Transverse colon (tissue), 4 donors: ENCODE measurements around the gene MARS1. TPM values are rescaled to one million over a fixed set of nuclear protein-coding genes. Genes with fewer than 3 reads are reported as not detected.

Experiments
- DNase-seq: peaks from one replicate; pipeline ENCODE4 v3.0.0-alpha.2; 2019
- H3K27ac ChIP-seq, 4 donors: fragments of 200-600 bp; sonication (generic); 2 replicates each; pipeline ENCODE4 v1.5.1; 2016 to 2018; ENCODE audit warnings: inconsistent platforms in 4 of 4
- H3K27me3 ChIP-seq: fragments of 200-600 bp; sonication (generic); 2 replicates; pipeline ENCODE4 v1.5.1; 2017; ENCODE audit warnings: inconsistent platforms
- H3K36me3 ChIP-seq, 4 donors: fragments of 200-600 bp; sonication (generic); 2 replicates each; pipeline ENCODE4 v1.5.1; 2017 to 2019; ENCODE audit warnings: inconsistent platforms in 4 of 4
- H3K4me1 ChIP-seq, 4 donors: fragments of 200-600 bp; sonication (generic); 2 replicates each; pipeline ENCODE4 v1.5.1; 2017 to 2020; ENCODE audit warnings: inconsistent platforms in 4 of 4
- H3K4me3 ChIP-seq, 4 donors: fragments of 200-600 bp; sonication (generic); 1 replicate in 1 of 4; 2 replicates in 3 of 4; pipeline versions ENCODE4 v1.5.1 to v1.6.1; 2017 to 2019; ENCODE audit warnings: inconsistent platforms in 4 of 4
- H3K9me3 ChIP-seq, 2 donors: fragments of 200-600 bp; sonication (generic); 2 replicates each; pipeline ENCODE4 v1.5.1; 2017 to 2019; ENCODE audit warnings: inconsistent platforms in 2 of 2
- EP300 ChIP-seq: sonication (generic); formaldehyde crosslinking; IDR thresholded peaks from one replicate; pipeline ENCODE4 v1.6.1; 2017; ENCODE audit warnings: antibody characterized with exemption, low read depth
- POLR2A ChIP-seq: fragments of 450-650 bp; IDR thresholded peaks from one replicate; pipeline ENCODE4 v1.6.1; 2016; ENCODE audit warnings: antibody characterized with exemption, mild to moderate bottlenecking, moderate library complexity
- POLR2AphosphoS5 ChIP-seq, 3 donors: sonication (generic); formaldehyde crosslinking; IDR thresholded peaks; one replicate each; pipeline ENCODE4 v1.6.1; 2016; ENCODE audit warnings: antibody characterized with exemption in 3 of 3
- WGBS, 2 donors: methylation state at CpG; one replicate each; pipeline ENCODE4 v1.1.5; 2018; ENCODE audit warnings: low coverage in 1 of 2; 5-methylcytosine and 5-hydroxymethylcytosine counted together
- in situ Hi-C, 4 donors: fragments of 200-750 bp; cut with MboI; loops; one replicate each; pipeline versions ENCODE4 v1.15.0 to v1.15.1; 2017; ENCODE audit warnings: low sequenced_read_pairs in 3 of 4, low pct_ligation_motif_present in 1 of 4, low pct_unique_long_range_greater_than_20kb in 1 of 4
- intact Hi-C: fragments of 100-400 bp; cut with DNase I; formaldehyde crosslinking; loops from one replicate; pipeline ENCODE4 v1.15.1; 2023; ENCODE audit warnings: low total_unique reads
- total RNA-seq, 4 donors: library from RNA; depleted of rRNA; stranded (reverse); fragments of >200 nt; gene quantifications; one replicate each; pipeline ENCODE4 v1.1.0, GENCODE V29; 2016
- TF ChIP-seq, protein P1 (sequence below), 5 experiments: fragments of 200-600 bp in 3 of 5; fragments of 450-650 bp in 2 of 5; sonication (generic) in 3 of 5; IDR thresholded peaks; 1 replicate in 2 of 5; 2 replicates in 3 of 5; pipeline ENCODE4 v1.5.1; 2016 to 2017; ENCODE audit warnings: antibody characterized with exemption in 5 of 5, inconsistent platforms in 3 of 5, mild to moderate bottlenecking in 2 of 5, moderate library complexity in 1 of 5

Gene MARS1
- total RNA-seq, 4 donors from 2014 or later = 39.0 to 184 (median 103) TPM

DNA sequence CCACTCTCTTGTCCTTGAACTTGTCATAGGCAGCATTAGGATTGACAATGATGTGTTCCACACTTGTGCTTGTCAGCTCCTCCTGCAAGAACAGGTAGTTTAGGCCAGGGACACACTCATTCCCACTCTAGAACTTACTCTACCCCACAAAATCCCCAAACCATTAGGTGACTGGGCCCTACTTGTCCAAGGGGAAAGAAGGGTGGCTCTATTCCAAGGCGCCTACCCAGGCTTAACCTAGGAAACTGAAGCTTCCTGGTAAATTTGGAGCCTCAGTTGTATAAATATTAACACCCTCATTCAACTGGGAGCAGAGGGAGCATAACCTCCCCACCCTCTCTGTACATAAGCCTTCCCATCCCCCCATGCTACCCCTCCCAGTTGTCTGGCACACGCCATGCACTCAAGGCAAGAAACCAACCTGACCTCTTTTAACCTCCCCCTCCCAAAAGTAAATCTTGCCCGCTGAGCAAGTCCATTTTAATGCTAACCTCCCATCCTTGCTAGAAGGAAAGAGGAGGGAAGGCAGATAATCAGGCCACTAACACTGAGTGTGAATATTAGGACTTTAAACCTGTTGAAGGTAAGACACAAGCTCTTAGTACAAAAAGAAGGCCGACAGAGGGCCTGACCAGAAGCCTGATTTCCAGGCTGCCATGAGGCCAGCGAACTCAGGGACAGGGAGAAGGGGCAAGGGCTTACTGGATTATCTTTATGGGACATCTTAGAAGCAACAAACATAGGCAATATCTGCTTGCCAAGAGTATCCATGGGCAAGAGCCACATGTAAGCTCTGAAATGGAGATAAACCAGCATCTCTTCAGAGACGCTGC, 48.1 kb downstream of the MARS1 start:
- WGBS, 2 donors = 59 to 71% methylated on average over 3 to 6 of the region's 6 CpGs
- Histone ChIP-seq H3K27ac (peak overlapping the region; percentile 39 to 57 (median 50)), H3K9me3 (no peaks in the 10 kb centered on the region), H3K36me3 (peaks cover 0 to 37% (median 16%) of the 10 kb centered on the region in 4 donors), H3K4me3 (no peak overlapping the region), H3K4me1 (peaks cover under 1 to 19% (median 10%) of the 10 kb centered on the region in 4 donors), H3K27me3 (no peaks in the 10 kb centered on the region)
- TF ChIP-seq, protein P1, sequence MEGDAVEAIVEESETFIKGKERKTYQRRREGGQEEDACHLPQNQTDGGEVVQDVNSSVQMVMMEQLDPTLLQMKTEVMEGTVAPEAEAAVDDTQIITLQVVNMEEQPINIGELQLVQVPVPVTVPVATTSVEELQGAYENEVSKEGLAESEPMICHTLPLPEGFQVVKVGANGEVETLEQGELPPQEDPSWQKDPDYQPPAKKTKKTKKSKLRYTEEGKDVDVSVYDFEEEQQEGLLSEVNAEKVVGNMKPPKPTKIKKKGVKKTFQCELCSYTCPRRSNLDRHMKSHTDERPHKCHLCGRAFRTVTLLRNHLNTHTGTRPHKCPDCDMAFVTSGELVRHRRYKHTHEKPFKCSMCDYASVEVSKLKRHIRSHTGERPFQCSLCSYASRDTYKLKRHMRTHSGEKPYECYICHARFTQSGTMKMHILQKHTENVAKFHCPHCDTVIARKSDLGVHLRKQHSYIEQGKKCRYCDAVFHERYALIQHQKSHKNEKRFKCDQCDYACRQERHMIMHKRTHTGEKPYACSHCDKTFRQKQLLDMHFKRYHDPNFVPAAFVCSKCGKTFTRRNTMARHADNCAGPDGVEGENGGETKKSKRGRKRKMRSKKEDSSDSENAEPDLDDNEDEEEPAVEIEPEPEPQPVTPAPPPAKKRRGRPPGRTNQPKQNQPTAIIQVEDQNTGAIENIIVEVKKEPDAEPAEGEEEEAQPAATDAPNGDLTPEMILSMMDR (IDR thresholded peaks at IDR 0.05) = no peak
- TF ChIP-seq EP300 = no peak
- TF ChIP-seq POLR2A = no peak
- no peak for TF ChIP-seq POLR2AphosphoS5 (IDR thresholded peaks at IDR 0.05)
- in situ Hi-C loops (no loop called here), intact Hi-C loops (no loop called here)
- peak; percentile 38 for DNase-seq

GRCh38 chr12:57536597-57536942, 48.7 kb downstream of the MARS1 start:
- Histone ChIP-seq H3K9me3 (no peaks in the 10 kb centered on the region), H3K36me3 (peaks cover 0 to 31% (median 13%) of the 10 kb centered on the region in 4 donors), H3K27ac (peak overlapping the region in 3 of 4 donors; percentile 14 to 57 (median 28)), H3K27me3 (no peaks in the 10 kb centered on the region), H3K4me3 (no peak overlapping the region), H3K4me1 (peaks cover 5 to 25% (median 14%) of the 10 kb centered on the region in 4 donors)
- TF ChIP-seq EP300 (no peak), POLR2A (no peak), POLR2AphosphoS5 (IDR thresholded peaks at IDR 0.05) (no peak)
- TF ChIP-seq, protein P1 (IDR thresholded peaks at IDR 0.05) = no peak
- no peak for DNase-seq
- intact Hi-C loops = no loop called here
- in situ Hi-C loops = no loop called here
- WGBS, 2 donors = 95% methylated on average over 1 of the region's 1 CpG; no CpG with 5 or more reads in 1 of the 2 donors

DNA sequence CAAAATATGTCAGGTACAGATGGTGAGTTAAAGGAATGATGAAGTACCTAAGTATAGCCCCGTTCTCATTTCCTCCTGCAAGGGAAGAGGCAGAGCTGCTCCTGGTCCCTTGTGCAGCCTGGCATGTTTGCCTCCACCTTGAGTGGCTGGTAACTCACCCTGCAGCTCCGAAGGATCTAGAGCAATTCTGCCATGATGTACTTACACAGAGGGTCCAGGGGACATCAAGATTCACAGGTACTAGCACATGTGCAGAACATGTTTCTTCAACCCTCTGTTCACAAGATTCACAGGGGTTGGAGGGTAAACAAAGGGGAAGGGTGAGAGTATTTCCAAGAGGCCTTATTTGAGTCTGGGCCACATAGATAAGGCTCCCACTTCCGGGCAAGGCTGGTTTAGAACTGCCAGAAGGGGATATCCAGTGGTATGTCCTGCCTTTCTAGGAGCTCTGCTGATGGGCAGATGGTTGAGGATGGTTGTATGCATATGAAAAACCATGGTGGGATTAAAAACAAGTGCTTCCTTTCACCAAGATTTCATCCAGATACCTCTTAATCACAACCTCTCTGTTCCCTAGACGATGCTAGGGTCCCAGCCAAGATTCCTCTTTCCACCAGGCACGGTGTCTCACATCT, 51.4 kb downstream of the MARS1 start:
- in situ Hi-C loops = no loop called here

GRCh38 chr12:57541001-57541400, 53.1 kb downstream of the MARS1 start:
- in situ Hi-C loops = no loop called here
- Histone ChIP-seq H3K27me3 (no peaks in the 10 kb centered on the region), H3K4me1 (peaks cover 10 to 50% (median 30%) of the 10 kb centered on the region in 4 donors), H3K27ac (peak overlapping the region; percentile 60 to 69 (median 62)), H3K4me3 (no peak overlapping the region), H3K9me3 (no peaks in the 10 kb centered on the region), H3K36me3 (no peaks in the 10 kb centered on the region)
- intact Hi-C loops = no loop called here
- WGBS, 2 donors = 29 to 35% methylated on average over 2 of the region's 2 CpGs
- TF ChIP-seq POLR2AphosphoS5 (IDR thresholded peaks at IDR 0.05) (no peak), EP300 (no peak)
- TF ChIP-seq, protein P1 (IDR thresholded peaks at IDR 0.05) = no peak
- no peak for DNase-seq

More for the DNA sequence above, 51.4 kb downstream of the MARS1 start:
- Histone ChIP-seq H3K9me3 (no peaks in the 10 kb centered on the region), H3K4me3 (no peak overlapping the region), H3K36me3 (peaks cover 0 to 7% (median 3%) of the 10 kb centered on the region in 4 donors), H3K27ac (no peak overlapping the region), H3K4me1 (peaks cover 5 to 42% (median 22%) of the 10 kb centered on the region in 4 donors), H3K27me3 (no peaks in the 10 kb centered on the region)
- TF ChIP-seq POLR2AphosphoS5 (IDR thresholded peaks at IDR 0.05) = no peak
- TF ChIP-seq EP300 = no peak
- intact Hi-C loops = no loop called here
- WGBS, 2 donors = 20 to 83% methylated on average over 1 to 5 of the region's 5 CpGs
- no peak for DNase-seq
